Cardiac fibroblast (primary cell): ENCODE results near the gene BAG5.
A peak's percentile ranks its signal among the peaks of the same experiment; 100 is the strongest.

Experiments
- DNase-seq, 2 donors: peaks; one replicate each; pipeline versions ENCODE4 v3.0.0 to v3.0.0-alpha.2; 2010; ENCODE audit warnings: low read depth in 2 of 2
- H3K4me3 ChIP-seq, 2 donors: replicated peaks in 1 of 2; 1 replicate in 1 of 2; 2 replicates in 1 of 2; pipeline ENCODE4 v1.5.1; 2011; ENCODE audit warnings: low read depth in 2 of 2, low read length in 2 of 2, mild to moderate bottlenecking in 2 of 2, moderate library complexity in 1 of 2
- CTCF ChIP-seq: IDR thresholded peaks from one replicate; pipeline ENCODE4 v1.5.1; 2011; ENCODE audit warnings: low read depth, mild to moderate bottlenecking, low read length, inconsistent platforms

BAG5 gene

DNA sequence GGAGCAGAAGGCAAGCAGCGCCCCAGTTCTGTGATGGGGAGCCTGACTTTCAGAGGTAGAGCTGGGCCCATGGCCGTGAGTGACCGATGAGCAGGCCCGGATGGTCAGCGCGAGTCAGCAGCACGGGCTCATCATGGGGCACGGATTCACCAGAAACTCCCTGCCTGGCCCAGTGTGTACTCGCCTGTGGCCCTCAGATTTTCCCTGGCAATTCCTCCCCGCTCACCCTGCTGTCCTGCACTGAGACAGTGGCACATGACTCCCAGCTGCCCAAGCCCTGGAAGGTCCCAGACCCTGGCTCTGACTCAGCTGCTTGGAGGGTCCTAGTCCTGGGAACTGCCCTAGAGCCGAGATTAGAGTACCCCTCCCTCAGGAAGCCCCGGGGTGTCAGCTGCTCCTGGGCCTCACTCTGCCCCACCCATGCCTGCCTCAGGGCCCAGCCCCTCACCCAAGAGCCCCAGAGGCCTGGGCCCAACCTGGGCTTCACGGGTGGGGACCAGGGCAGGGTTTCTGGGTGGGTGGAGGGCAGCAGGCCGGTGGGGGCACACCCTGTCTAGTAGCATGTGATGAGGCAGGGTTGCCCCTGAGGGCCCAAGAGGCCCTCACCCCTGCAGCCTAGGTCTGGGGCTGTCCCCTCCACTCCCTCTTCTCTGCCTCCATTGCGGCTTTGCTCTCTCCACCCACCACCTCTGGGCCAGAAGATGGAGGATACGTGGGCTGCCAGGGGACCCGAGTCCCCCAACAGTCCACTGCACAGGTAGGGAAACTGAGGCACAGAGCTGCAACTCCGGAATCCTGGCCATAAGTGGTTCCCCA is 25.1 kb downstream of the BAG5 start:
- no peak for TF ChIP-seq CTCF
- peak in 1 of 2 donors; percentile 45 for DNase-seq
- H3K4me3 ChIP-seq: no peak overlapping the region

DNA sequence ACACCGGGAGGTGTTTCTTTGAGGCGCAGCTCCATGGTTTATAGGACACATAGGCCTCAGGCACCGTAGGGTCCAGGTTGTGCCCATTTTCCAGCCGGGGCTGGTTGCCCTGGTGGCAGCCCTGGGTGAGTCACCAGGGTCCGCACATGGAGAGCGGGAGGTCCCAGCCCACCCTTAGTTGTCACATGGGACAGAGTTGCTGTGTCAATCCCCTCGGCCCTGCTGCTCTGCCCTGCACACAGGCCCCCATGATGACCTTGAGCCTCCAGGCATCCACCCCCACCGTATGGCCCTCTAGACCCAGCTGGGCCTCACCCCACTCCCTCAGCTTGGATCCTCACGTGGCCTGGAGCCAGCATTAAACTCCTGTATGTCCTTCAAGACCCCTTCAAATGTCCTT is 25.8 kb downstream of the BAG5 start:
- H3K4me3 ChIP-seq: no peak overlapping the region
- no peak for TF ChIP-seq CTCF
- no peak for DNase-seq

GRCh38 chr14:103535891-103536565 is 26.4 kb downstream of the BAG5 start:
- no peak overlapping the region for H3K4me3 ChIP-seq
- TF ChIP-seq CTCF: no peak
- no peak for DNase-seq

GRCh38 chr14:103535081-103535890 is 27.2 kb downstream of the BAG5 start:
- no peak for TF ChIP-seq CTCF
- DNase-seq: no peak
- H3K4me3 ChIP-seq: no peak overlapping the region

- H3K4me3 ChIP-seq: no peak overlapping the region
- no peak for DNase-seq
- no peak for TF ChIP-seq CTCF
Measured at GRCh38 chr14:103534576-103535061, 27.8 kb downstream of the BAG5 start.

DNA sequence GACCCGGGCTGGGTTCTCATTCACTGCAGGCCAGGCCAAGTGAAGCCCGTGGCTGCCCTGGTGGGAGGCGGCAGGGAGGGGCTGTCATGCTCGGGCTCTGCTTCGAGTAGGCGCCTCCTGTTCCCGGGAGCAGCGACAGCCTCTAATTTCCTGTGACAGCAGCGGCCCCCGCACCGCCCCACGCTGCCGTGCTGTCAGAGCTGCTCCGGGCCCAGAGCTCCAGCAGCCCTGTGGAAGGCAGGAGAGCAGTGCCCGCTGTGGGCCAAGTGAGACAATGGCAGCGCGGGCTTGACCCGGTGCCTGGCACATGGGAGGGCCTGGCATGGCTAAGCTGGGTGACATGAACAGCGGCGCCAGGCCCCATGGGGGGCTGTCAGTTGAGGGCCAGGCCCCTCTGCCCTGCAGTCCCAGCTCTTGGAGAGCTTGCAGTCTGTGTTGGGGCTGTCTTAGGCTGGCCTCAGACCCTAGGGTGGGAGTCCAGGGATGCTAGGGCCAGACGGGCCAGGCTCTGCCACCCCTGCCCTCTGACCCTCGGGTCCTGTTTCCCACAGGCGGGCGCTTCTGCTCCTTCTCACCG is 28.4 kb downstream of the BAG5 start:
- H3K4me3 ChIP-seq: no peak overlapping the region
- no peak for TF ChIP-seq CTCF
- no peak for DNase-seq
